Testis (tissue), 2 donors: ENCODE data around the gene IQSEC3.

Experiments
- POLR2A ChIP-seq: fragments of 450-650 bp; IDR thresholded peaks from one replicate; pipeline ENCODE4 v1.6.1; 2017; ENCODE audit warnings: antibody characterized with exemption, mild to moderate bottlenecking, moderate library complexity
- TF ChIP-seq, protein P1 (sequence below), 3 experiments: fragments of 450-650 bp in 2 of 3; fragments of 200-600 bp in 1 of 3; sonication (generic) in 1 of 3; IDR thresholded peaks; one replicate each; pipeline ENCODE4 v1.5.1; 2016 to 2019; ENCODE audit warnings: antibody characterized with exemption in 3 of 3, mild to moderate bottlenecking in 2 of 3, moderate library complexity in 1 of 3

DNA sequence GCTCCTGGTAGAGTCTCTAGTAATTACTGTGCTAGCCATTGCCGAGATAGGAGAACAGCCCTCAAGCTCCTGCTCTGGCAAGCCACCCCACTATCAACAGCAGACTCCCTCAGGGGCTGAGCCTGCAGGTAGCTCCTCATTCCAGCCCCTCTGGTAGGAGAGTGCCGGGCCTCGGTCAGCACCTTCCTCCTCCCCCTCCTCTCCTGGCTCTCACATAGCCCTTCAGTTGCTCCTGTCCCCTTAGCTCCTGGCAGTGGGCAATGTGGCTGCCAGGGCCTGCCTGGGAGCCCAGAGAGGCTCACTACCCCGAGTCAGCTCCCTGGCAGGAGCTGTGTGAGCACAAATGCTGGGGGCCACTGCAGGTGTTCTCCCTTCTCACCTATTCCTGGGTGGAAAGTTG is 52.0 kb downstream of the IQSEC3 start:
- TF ChIP-seq, protein P1, sequence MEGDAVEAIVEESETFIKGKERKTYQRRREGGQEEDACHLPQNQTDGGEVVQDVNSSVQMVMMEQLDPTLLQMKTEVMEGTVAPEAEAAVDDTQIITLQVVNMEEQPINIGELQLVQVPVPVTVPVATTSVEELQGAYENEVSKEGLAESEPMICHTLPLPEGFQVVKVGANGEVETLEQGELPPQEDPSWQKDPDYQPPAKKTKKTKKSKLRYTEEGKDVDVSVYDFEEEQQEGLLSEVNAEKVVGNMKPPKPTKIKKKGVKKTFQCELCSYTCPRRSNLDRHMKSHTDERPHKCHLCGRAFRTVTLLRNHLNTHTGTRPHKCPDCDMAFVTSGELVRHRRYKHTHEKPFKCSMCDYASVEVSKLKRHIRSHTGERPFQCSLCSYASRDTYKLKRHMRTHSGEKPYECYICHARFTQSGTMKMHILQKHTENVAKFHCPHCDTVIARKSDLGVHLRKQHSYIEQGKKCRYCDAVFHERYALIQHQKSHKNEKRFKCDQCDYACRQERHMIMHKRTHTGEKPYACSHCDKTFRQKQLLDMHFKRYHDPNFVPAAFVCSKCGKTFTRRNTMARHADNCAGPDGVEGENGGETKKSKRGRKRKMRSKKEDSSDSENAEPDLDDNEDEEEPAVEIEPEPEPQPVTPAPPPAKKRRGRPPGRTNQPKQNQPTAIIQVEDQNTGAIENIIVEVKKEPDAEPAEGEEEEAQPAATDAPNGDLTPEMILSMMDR (IDR thresholded peaks at IDR 0.05), result no peak
- TF ChIP-seq POLR2A, result no peak
